Kasumi-1 (cell line): ENCODE results near the gene NOL11.
A peak's percentile ranks its signal among the peaks of the same experiment; 100 is the strongest.
"Not testable (repeated sequence)": the region's sequence is repeated elsewhere in the genome, so short reads cannot be mapped to it uniquely, and the experiment has no call there.

Source experiments
- DNase-seq, 2 experiments: peaks; one replicate each; lab custom pipeline; 2025; lab: John Stamatoyannopoulos, UW

NOL11 gene

DNA sequence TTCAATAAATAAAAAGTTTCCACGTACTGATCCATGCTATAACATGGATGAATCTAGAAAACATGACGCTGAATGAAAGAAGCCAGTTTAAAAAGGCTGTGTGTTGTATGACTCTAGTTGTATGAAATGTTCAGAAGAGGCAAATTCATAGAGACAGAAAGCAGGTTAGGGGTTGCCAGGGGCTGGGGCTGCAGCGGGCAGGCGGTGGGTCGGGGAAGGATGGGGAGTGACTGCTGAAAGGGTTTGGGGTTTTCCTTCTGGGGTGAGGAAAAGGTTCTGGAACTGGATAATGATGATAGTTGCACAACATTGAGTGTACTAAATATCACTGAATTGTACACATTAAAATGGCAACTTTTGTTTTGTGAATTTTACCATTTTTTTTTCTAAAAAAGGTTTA, 36.3 kb downstream of the NOL11 start:
- no peak for DNase-seq

GRCh38 chr17:67754686-67755085, 37.0 kb downstream of the NOL11 start:
- not testable (repeated sequence) for DNase-seq

- not testable (repeated sequence) for DNase-seq
These were observed 39.0 kb downstream of the NOL11 start for GRCh38 chr17:67756766-67757165.

DNA sequence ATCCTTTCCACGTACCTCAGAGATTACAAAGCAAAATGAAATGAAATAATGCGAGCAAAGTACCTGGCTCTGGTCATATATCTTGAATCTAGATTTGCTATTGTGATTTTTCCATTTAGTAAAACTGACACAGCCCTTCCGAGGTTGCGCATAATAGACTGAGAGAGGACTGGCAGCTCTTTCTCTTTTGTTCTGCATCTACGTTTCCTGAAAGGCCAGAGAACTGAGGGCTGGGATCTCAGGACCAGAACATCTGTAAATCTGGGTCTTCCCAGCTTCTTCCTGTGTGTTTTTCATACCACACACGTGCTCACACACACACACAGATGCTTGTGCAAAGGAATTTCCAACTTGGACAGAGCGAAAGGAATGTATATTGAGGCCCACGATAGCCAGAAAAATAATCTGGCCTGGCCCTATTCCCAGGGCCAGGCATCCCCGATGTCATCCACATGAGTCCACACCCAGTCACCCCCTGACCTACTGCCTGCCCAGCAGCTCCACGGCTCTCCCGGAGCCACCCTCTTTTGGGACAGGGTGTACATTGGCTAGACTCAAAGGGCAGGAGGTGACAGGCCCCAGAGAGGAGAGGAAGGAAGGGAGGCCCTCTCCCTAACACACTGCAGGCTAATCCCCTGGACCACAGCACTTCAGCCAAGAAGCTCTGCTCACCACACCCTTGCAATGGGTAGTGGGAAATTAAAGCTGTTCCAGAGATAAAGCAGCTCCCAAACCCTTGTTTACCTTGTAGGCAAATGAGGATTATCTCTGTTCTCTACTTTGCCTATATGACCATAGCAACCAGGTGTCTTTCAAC, 41.8 kb downstream of the NOL11 start:
- no peak for DNase-seq

- no peak for DNase-seq
These were observed 47.9 kb downstream of the NOL11 start for GRCh38 chr17:67765623-67766022.

GRCh38 chr17:67769231-67769630, 51.5 kb downstream of the NOL11 start:
- DNase-seq, result peak; percentile 65 to 80

DNA sequence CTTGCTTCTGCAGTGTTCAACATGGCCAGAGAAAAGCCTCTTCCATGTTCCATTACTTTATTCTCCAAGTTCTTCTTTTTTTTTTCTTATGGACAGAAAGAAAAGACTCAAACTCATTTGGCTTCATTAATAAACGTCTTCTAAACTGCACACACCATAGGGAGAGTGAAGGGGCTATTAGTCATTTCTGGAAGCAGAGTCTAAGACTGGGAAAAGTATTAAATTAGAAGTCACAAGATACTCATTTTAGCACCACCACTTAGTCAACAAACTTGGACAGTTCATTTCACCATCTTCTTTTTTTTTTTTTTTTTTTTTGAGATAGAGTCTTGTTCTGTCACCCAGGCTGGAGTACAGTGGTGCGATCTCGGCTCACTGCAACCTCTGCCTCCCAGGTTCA, 52.8 kb downstream of the NOL11 start:
- DNase-seq, result no peak

DNA sequence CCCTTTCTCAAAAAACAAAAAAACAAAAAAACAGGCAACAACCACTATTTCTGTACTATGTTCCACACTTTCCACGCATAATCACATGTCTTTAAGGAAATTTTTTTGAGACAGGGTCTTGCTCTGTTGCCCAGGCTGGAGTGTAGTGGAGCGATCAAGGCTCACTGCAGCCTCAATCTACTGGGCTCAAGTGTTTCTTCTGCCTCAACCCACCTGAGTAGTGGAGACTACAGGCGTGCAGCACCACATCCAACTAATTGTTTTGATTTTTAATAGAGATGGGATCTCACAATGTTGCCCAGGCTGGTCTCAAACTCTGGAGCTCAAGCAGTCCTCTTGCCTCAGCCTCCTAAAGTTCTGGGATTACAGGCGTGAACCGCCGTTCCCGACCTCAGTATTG, 54.9 kb downstream of the NOL11 start:
- DNase-seq, result no peak

DNA sequence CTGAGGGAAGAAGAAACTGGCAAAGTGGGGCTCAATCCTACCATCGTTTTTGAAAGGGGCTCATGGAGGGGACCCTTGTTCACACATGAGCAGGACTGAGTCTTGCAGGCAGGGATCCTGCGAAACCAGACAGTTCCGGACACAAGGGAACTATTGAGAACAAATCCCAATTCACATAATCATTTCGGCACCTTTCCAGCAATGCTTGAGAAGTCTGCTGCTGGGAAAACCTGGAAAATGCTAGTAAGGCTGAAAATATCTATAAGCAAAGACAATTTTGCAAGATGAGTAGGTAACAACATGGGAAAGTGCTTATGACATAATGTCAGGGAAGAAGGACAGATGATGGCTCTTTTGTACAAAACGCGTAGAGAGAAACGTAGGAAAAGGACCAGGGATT, 55.5 kb downstream of the NOL11 start:
- DNase-seq, result no peak

DNA sequence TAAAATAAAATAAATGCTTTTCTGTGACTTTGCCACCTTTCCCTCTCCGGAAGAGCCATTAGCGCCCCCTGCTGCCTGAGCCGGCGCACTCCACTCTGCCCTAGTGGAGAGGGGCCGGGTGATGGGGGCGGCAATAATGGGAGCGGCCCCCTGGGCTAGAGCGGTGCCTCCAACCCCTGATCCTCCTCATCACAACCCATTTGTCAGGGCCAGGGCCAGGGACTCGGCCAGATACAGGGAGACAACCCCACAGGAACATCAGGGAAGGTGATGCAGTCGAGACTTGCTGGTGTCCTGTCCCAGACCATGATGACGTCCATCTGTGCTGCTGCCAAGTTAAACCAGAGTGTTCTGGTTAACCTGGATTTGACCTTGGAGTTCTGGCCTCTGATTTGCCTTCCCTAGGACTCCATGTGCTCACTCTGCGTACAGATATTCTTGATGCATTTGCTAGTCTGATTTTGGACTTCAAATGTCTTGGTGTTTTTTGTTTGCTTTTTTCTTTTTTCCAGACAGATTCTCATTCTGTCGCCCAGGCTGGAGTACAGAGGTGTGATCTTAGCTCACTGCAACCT, 61.4 kb downstream of the NOL11 start:
- peak; percentile 53 to 55 for DNase-seq

- DNase-seq, result peak; percentile 59 to 63
These were observed 66.8 kb downstream of the NOL11 start for GRCh38 chr17:67784364-67785121.

GRCh38 chr17:67785122-67785477, 67.4 kb downstream of the NOL11 start:
- no peak for DNase-seq

DNA sequence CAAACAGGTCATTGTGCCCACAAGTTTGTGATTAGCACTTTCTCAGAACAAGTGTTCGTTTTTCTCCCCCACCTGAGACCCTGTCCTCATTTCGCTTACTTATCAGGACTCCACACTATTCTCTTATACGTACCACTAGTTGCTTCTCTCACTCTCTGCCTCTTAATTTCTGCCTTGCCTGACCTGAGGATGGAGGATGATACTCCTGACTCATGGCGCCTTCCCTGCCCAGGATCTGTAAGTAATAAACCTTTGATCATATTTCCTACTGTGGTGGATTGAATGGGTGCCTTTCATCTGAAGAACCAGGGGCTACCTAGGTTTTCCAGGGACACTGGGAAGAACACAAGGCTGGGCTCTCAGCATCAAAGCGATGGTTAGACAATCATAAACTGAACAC, 67.8 kb downstream of the NOL11 start:
- DNase-seq, result no peak
